Astrocyte of the cerebellum (primary cell): ENCODE data around the gene C2CD3.

ENCODE experiments used
- DNase-seq: peaks from one replicate; pipeline ENCODE4 v3.0.0-alpha.2; 2011; ENCODE audit warnings: low read depth
- H3K4me3 ChIP-seq: 2 replicates; pipeline ENCODE4 v1.5.1; 2011; ENCODE audit warnings: mild to moderate bottlenecking, low read depth, low read length, moderate library complexity
- CTCF ChIP-seq: IDR thresholded peaks from 2 replicates; pipeline ENCODE4 v1.5.1; 2012; ENCODE audit warnings: low read length, low read depth, moderate library complexity, mild to moderate bottlenecking; ENCODE audit errors: missing control alignments
- in situ Hi-C: cut with HindIII; loops from 2 replicates; pipeline ENCODE4 v1.10.0; 2017; ENCODE audit warnings: low sequenced_read_pairs

C2CD3 gene

GRCh38 chr11:74007691-74008372 is 163.0 kb downstream of the C2CD3 start:
- in situ Hi-C loops, result no loop called here
- H3K4me3 ChIP-seq, result no peak overlapping the region
- DNase-seq, result no peak
- TF ChIP-seq CTCF, result no peak

DNA sequence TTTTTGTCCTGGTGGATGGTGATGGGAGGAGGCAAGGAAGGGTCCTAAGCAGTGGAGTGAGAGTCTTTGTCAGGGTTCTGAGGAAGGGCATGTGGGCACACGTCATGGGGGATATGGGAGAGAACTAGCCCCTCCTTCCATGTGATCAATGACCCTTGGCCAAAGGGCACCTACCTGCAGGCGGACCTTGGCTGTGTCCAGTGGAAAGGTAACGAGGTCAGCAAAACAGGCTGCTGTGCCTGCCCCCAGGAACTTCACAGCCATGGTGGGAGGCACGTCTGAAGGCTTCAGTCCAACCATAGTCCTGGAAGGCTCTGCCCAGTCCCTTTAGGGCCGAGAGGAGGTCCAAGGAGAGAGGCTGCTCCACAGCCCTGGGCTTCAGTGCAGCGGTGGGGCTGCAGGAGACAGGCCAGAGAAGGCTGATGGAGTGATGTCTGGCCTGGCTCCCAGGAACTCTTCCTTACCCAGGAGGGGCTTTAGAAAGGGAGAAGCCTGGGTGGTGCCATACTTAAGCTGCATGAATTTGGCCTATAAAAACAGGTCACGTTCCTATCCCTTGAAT is 164.0 kb downstream of the C2CD3 start:
- in situ Hi-C loops, result no loop called here
- no peak for TF ChIP-seq CTCF
- DNase-seq, result no peak
- no peak overlapping the region for H3K4me3 ChIP-seq

- H3K4me3 ChIP-seq, result no peak overlapping the region
- TF ChIP-seq CTCF, result no peak
- in situ Hi-C loops, result no loop called here
These were observed 164.9 kb downstream of the C2CD3 start for GRCh38 chr11:74005721-74006517.

GRCh38 chr11:74004759-74005615 is 165.8 kb downstream of the C2CD3 start:
- no peak for DNase-seq
- in situ Hi-C loops, result no loop called here
- TF ChIP-seq CTCF, result no peak
- H3K4me3 ChIP-seq, result no peak overlapping the region

More at GRCh38 chr11:74005721-74006517, 164.9 kb downstream of the C2CD3 start:
- no peak for DNase-seq

DNA sequence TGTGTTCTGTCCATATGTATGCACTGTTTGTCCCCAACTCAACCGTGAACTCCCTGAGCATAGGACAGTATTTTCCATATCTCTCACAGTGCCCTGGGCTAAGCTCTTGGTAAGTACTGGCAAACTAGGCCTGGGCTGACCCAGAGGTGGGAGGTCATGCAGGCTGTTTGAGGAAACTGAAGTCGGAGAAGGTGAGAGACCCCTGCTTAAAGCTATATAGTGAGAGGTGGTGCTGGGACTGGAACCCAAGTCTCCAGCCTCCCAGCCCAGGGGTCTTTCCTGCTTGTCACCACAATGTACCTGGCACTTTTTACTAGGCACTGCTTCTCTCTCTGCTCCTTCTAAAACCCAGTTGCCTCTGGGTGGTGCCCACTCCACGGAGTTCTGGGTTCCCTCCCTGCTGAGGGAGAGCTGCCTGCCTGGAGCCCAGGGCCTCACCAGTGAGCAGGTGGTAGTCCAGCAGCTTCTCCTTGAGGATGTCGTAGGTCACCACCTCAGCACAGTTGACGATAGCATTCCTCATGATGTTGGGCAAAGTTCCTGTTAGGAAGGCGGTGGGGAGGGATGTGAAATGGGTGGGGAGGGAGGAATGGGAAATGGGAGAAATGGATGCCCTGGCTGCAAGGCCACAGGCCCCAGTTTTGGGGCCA is 166.6 kb downstream of the C2CD3 start:
- DNase-seq, result no peak
- in situ Hi-C loops, result no loop called here
- TF ChIP-seq CTCF, result no peak
- H3K4me3 ChIP-seq, result no peak overlapping the region
